GM19397 (cell line): Measurements from ENCODE around the gene STRA8.
"Not testable (repeated sequence)": the region's sequence is repeated elsewhere in the genome, so short reads cannot be mapped to it uniquely, and the experiment has no call there.

ENCODE experiments used
- ATAC-seq: cut with Tn5 transposase; IDR thresholded peaks from one replicate; pipeline ENCODE4 v1.9.1; 2021; ENCODE audit warnings: mild to moderate bottlenecking, moderate library complexity; ENCODE audit not compliant: unreplicated experiment

Gene STRA8

GRCh38 chr7:135204341-135204749 lies 29.3 kb upstream of the STRA8 start:
- no peak for ATAC-seq

- no peak for ATAC-seq
Measured at GRCh38 chr7:135204876-135205275, 28.8 kb upstream of the STRA8 start.

- no peak for ATAC-seq
Measured at GRCh38 chr7:135205850-135206249, 27.8 kb upstream of the STRA8 start.

GRCh38 chr7:135206941-135207391 lies 26.7 kb upstream of the STRA8 start:
- no peak for ATAC-seq

- ATAC-seq, result no peak
Measured at GRCh38 chr7:135207406-135208101, 26.1 kb upstream of the STRA8 start.

GRCh38 chr7:135208102-135208793 lies 25.4 kb upstream of the STRA8 start:
- ATAC-seq, result no peak

GRCh38 chr7:135209225-135209834 lies 24.3 kb upstream of the STRA8 start:
- no peak for ATAC-seq

GRCh38 chr7:135210888-135211178 lies 22.8 kb upstream of the STRA8 start:
- ATAC-seq, result no peak

GRCh38 chr7:135211179-135211945 lies 22.3 kb upstream of the STRA8 start, which contains the start of gene WDR91:
WDR91 (minus strand) TSS chr7:135211526; CDS start chr7:135211502, 24 bp downstream.
- peak; percentile 78 for ATAC-seq

- ATAC-seq, result not testable (repeated sequence)
Measured at GRCh38 chr7:135211946-135212685, 21.5 kb upstream of the STRA8 start.

GRCh38 chr7:135213831-135214230 lies 19.8 kb upstream of the STRA8 start:
- ATAC-seq, result no peak

- ATAC-seq, result no peak
Measured at GRCh38 chr7:135215180-135215579, 18.5 kb upstream of the STRA8 start.

GRCh38 chr7:135215698-135216097 lies 17.9 kb upstream of the STRA8 start:
- ATAC-seq, result no peak

GRCh38 chr7:135217645-135218509 lies 15.8 kb upstream of the STRA8 start:
- ATAC-seq, result no peak

GRCh38 chr7:135224027-135224426 lies 9.6 kb upstream of the STRA8 start:
- no peak for ATAC-seq

- no peak for ATAC-seq
Measured at GRCh38 chr7:135231686-135232085, 2.0 kb upstream of the STRA8 start.

GRCh38 chr7:135232087-135232486 lies 1.6 kb upstream of the STRA8 start:
- ATAC-seq, result no peak

GRCh38 chr7:135232720-135233119 lies 918 bp upstream of the STRA8 start:
- no peak for ATAC-seq

- ATAC-seq, result not testable (repeated sequence)
Measured at GRCh38 chr7:135234095-135234494, 457 bp downstream of the STRA8 start.

- no peak for ATAC-seq
Measured at GRCh38 chr7:135234727-135235126, 1.1 kb downstream of the STRA8 start.
